Measurements from ENCODE around the gene SEPSECS. TPM values are rescaled to one million over a fixed set of nuclear protein-coding genes. Genes with fewer than 3 reads are reported as not detected.

SEPSECS gene
- total and polyA plus RNA-seq, 2 donors from 2014 or later = 7.3 to 13.8 TPM

DNA sequence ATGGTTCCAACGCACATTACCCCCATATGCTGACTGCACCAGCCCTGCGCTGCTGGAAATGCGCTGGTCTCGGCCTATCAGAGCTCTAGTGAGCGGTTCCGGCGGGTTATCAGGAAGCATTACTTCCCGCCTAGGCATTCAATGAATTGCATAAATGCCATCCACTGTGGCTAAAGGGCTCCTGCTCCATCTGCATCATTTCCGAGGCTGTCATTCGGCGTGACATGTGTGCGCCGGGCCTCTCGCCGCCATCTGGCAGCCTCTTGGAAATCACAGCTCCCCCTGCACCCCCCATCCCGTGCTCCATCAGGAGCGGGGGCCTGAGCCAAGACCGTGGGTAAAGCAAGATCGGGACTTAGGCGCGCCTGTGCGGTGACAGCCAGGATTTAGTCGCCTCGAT is 64.4 kb downstream of the SEPSECS start:
- intact Hi-C loops (cut with DNase I) = no loop called here
- TF ChIP-seq, protein P1, sequence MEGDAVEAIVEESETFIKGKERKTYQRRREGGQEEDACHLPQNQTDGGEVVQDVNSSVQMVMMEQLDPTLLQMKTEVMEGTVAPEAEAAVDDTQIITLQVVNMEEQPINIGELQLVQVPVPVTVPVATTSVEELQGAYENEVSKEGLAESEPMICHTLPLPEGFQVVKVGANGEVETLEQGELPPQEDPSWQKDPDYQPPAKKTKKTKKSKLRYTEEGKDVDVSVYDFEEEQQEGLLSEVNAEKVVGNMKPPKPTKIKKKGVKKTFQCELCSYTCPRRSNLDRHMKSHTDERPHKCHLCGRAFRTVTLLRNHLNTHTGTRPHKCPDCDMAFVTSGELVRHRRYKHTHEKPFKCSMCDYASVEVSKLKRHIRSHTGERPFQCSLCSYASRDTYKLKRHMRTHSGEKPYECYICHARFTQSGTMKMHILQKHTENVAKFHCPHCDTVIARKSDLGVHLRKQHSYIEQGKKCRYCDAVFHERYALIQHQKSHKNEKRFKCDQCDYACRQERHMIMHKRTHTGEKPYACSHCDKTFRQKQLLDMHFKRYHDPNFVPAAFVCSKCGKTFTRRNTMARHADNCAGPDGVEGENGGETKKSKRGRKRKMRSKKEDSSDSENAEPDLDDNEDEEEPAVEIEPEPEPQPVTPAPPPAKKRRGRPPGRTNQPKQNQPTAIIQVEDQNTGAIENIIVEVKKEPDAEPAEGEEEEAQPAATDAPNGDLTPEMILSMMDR (IDR thresholded peaks at IDR 0.05; ENCODE audit: borderline replicate concordance, extremely low read depth, insufficient read depth) = no peak
- H3K27me3 ChIP-seq (ENCODE audit: control insufficient read depth, insufficient read depth, low read length) = no peaks in the 10 kb centered on the region
- FAIRE-seq (no peak), DNase-seq (no peak)
- no peak overlapping the region for H3K9ac ChIP-seq (ENCODE audit: low read length in 3 of 3)
- H3K27ac ChIP-seq (ENCODE audit: low read depth in 2 of 2, low read length in 2 of 2) = no peak overlapping the region
- H3K4me3 ChIP-seq (ENCODE audit: low read length in 3 of 3) = no peak overlapping the region
- H3K9me3 ChIP-seq (ENCODE audit: control insufficient read depth in 2 of 3, insufficient read depth in 1 of 3, low read length in 3 of 3) = peaks cover 0 to 7% (median 2%) of the 10 kb centered on the region in 3 donors
- no peaks in the 10 kb centered on the region for H3K4me1 ChIP-seq (ENCODE audit: control insufficient read depth in 2 of 3, insufficient read depth in 2 of 3, low read depth in 1 of 3, low read length in 3 of 3)
- no peaks in the 10 kb centered on the region for H3K36me3 ChIP-seq (ENCODE audit: control insufficient read depth in 2 of 3, insufficient read depth in 3 of 3, low read length in 3 of 3)

DNA sequence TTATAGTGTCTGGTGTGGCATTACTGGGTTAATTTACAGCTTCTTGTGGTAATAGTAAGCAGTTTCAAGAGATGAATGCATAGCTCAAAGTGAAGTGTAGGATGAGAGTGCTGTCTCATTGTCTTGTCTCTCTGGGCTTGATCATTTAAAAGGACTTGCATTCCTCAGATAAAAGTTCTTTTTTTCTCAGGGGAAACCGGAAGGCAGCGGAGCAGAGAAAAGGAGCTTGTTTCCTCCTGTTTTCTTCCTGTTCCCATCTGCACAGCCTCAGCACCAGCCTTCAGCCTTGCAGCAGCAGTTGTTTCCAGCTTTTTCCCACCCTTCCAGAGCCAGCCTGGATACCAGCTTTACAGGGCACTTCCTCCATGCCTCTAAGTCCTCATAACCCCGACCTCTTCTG is 68.1 kb downstream of the SEPSECS start:
- intact Hi-C loops (cut with DNase I) = no loop called here
- peaks cover 0 to 7% (median 2%) of the 10 kb centered on the region in 3 donors for H3K9me3 ChIP-seq (ENCODE audit: control insufficient read depth in 2 of 3, insufficient read depth in 1 of 3, low read length in 3 of 3)
- H3K27ac ChIP-seq (ENCODE audit: low read depth in 2 of 2, low read length in 2 of 2) = no peak overlapping the region
- H3K4me3 ChIP-seq (ENCODE audit: low read length in 3 of 3) = no peak overlapping the region
- H3K4me1 ChIP-seq (ENCODE audit: control insufficient read depth in 2 of 3, insufficient read depth in 2 of 3, low read depth in 1 of 3, low read length in 3 of 3) = no peaks in the 10 kb centered on the region
- H3K36me3 ChIP-seq (ENCODE audit: control insufficient read depth in 2 of 3, insufficient read depth in 3 of 3, low read length in 3 of 3) = no peaks in the 10 kb centered on the region
- H3K27me3 ChIP-seq (ENCODE audit: control insufficient read depth, insufficient read depth, low read length) = no peaks in the 10 kb centered on the region
- TF ChIP-seq, protein P1 (IDR thresholded peaks at IDR 0.05; ENCODE audit: borderline replicate concordance, extremely low read depth, insufficient read depth) = no peak
- peak in 2 of 5 donors; percentile 31 to 46 for DNase-seq
- no peak for FAIRE-seq
- H3K9ac ChIP-seq (ENCODE audit: low read length in 3 of 3) = no peak overlapping the region

DNA sequence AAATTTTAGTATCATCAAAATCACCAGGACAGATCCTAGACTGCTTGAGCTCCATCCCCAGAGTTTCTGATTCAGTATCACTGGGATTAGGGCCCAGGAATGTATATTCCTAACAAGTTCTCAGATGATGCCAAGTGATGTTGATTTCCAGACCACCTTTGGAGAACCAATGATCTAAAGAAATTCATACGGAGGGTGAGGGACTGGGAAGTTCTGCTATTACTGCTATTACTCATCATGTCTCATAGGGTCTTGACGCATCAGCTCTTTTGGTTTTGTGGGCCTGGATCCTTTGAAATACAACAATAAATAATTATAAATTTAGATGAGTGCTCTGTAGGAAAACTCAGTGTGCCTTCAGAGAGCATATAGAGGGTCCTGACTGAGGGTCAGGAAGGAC is 69.7 kb downstream of the SEPSECS start:
- FAIRE-seq (no peak), DNase-seq (no peak)
- TF ChIP-seq, protein P1 (IDR thresholded peaks at IDR 0.05; ENCODE audit: borderline replicate concordance, extremely low read depth, insufficient read depth) = no peak
- intact Hi-C loops (cut with DNase I) = no loop called here
- no peaks in the 10 kb centered on the region for H3K36me3 ChIP-seq (ENCODE audit: control insufficient read depth in 2 of 3, insufficient read depth in 3 of 3, low read length in 3 of 3)
- no peak overlapping the region for H3K27ac ChIP-seq (ENCODE audit: low read depth in 2 of 2, low read length in 2 of 2)
- no peaks in the 10 kb centered on the region for H3K4me1 ChIP-seq (ENCODE audit: control insufficient read depth in 2 of 3, insufficient read depth in 2 of 3, low read depth in 1 of 3, low read length in 3 of 3)
- H3K4me3 ChIP-seq (ENCODE audit: low read length in 3 of 3) = no peak overlapping the region
- no peaks in the 10 kb centered on the region for H3K27me3 ChIP-seq (ENCODE audit: control insufficient read depth, insufficient read depth, low read length)
- H3K9me3 ChIP-seq (ENCODE audit: control insufficient read depth in 2 of 3, insufficient read depth in 1 of 3, low read length in 3 of 3) = peaks cover 0 to 7% (median 2%) of the 10 kb centered on the region in 3 donors
- no peak overlapping the region for H3K9ac ChIP-seq (ENCODE audit: low read length in 3 of 3)

Measured in kidney (tissue), 14 donors.